BJ (cell line): ENCODE measurements around the gene TCL1B. TPM values are rescaled to one million over a fixed set of nuclear protein-coding genes. Genes with fewer than 3 reads are reported as not detected.
"Not testable (repeated sequence)": the region's sequence is repeated elsewhere in the genome, so short reads cannot be mapped to it uniquely, and the experiment has no call there.

ENCODE experiments used
- CTCF ChIA-PET: fragments of 350-600 bp; formaldehyde crosslinking; extraction: SDS; loops from one replicate; lab custom pipeline; 2021; ENCODE audit warnings: antibody characterized with exemption, inconsistent platforms; lab: Yijun Ruan, JAX
- POLR2A ChIA-PET: fragments of 300-600 bp; sonication (Branson Sonifier 250); formaldehyde crosslinking; extraction: SDS; loops from one replicate; lab custom pipeline; 2021; ENCODE audit warnings: antibody characterized with exemption; lab: Charles Lee
- DNase-seq: peaks from one replicate; pipeline ENCODE4 v3.0.0-alpha.2; 2011; ENCODE audit warnings: low read depth
- H3K27me3 ChIP-seq: 2 replicates; pipeline ENCODE4 v1.6.0; 2011; ENCODE audit warnings: low read length; ENCODE audit not compliant: control insufficient read depth, insufficient read depth
- H3K36me3 ChIP-seq: 2 replicates; pipeline ENCODE4 v1.5.1; 2011; ENCODE audit warnings: low read length; ENCODE audit not compliant: control insufficient read depth, insufficient read depth
- H3K4me3 ChIP-seq: 2 replicates; pipeline ENCODE4 v1.5.1; 2011; ENCODE audit warnings: low read depth, mild to moderate bottlenecking, control low read depth, low read length
- CTCF ChIP-seq: IDR thresholded peaks from 2 replicates; pipeline ENCODE4 v1.5.1; 2011; ENCODE audit warnings: low read depth, mild to moderate bottlenecking, control low read depth, inconsistent platforms, low read length, moderate library complexity; ENCODE audit not compliant: insufficient read depth
- polyA plus RNA-seq: library from polyadenylated mRNA; depleted of rRNA; stranded (reverse); fragments of >200 nt; gene quantifications from 2 replicates; pipeline ENCODE4 v1.2.3, GENCODE V29; 2011

TCL1B gene
- polyA plus RNA-seq, 1 experiment = not detected

- POLR2A ChIA-PET = no interaction called here
- CTCF ChIA-PET = no interaction called here
These were observed 39.6 kb downstream of the TCL1B start for GRCh38 chr14:95725685-95726336.

GRCh38 chr14:95727056-95727700 is 41.0 kb downstream of the TCL1B start:
- DNase-seq = no peak
- Histone ChIP-seq H3K27me3 (no peaks in the 10 kb centered on the region), H3K4me3 (no peak overlapping the region), H3K36me3 (no peaks in the 10 kb centered on the region)
- ChIA-PET CTCF (interaction anchor here (1.0 kb wide), 1 partner anchor 12 kb away, joined by 3 read pairs; no protein-coding TSS in a partner anchor), POLR2A (no interaction called here)
- no peak for TF ChIP-seq CTCF

More at GRCh38 chr14:95725685-95726336, 39.6 kb downstream of the TCL1B start:
- DNase-seq = no peak
- Histone ChIP-seq H3K4me3 (no peak overlapping the region), H3K36me3 (no peaks in the 10 kb centered on the region), H3K27me3 (no peaks in the 10 kb centered on the region)
- no peak for TF ChIP-seq CTCF

- H3K36me3 ChIP-seq, H3K27me3 ChIP-seq, CTCF ChIA-PET, H3K4me3 ChIP-seq, POLR2A ChIA-PET, DNase-seq: not testable (repeated sequence)
These were observed 43.3 kb downstream of the TCL1B start for GRCh38 chr14:95729402-95730028.

GRCh38 chr14:95730126-95730525 is 43.9 kb downstream of the TCL1B start:
- Histone ChIP-seq H3K27me3 (no peaks in the 10 kb centered on the region), H3K36me3 (no peaks in the 10 kb centered on the region), H3K4me3 (no peak overlapping the region)
- CTCF ChIA-PET = no interaction called here
- no peak for TF ChIP-seq CTCF
- POLR2A ChIA-PET = no interaction called here
- no peak for DNase-seq

- no peak for DNase-seq
- no peak for TF ChIP-seq CTCF
- H3K4me3 ChIP-seq = no peak overlapping the region
- no peaks in the 10 kb centered on the region for H3K27me3 ChIP-seq
- POLR2A ChIA-PET = no interaction called here
- CTCF ChIA-PET = no interaction called here
- H3K36me3 ChIP-seq = no peaks in the 10 kb centered on the region
These were observed 47.0 kb downstream of the TCL1B start for GRCh38 chr14:95733212-95733611.
